ENCODE results near the gene KCNK5.

Gene KCNK5

DNA sequence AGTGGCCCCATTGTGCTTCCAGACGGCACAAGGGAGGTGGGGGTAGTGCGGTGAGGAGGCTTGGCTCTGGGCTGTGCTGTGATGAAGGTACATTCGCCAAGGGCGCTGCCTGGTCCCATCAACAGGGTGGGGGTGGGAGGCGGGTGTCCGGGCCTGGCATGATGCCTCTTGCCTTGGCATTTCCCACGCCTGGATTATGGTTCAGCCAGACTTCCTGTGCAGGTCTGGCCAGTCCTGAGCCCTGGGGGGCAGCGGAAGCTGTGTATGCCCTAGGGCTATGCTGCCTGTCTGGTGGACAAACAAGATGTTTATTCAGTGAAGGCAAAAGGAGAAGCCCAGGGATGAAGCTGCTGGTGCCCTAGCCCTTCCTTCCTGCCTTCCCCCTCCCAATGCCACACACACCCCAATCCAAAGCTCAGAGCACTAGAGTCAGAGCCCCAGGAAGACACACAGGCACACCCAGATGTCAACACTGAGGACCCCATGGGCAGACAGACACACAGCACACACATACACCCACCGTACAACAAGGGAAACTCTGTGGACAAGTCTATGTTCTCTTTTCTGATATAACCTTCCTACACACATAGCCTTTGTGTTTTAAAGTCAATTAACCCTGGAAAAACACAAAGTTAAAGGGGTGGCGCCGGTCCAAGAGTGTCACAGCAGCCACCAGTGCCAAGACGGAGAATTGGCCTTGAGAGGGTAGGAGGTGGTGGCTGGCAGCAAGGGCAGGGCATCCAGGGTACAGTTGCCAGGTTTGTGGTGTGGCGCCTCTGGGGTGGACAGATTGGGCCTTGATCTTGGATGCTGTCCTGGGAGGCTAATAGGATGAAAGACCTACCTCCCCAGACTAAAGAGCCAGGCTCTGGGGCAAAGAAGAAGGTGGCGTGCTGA, 59.6 kb downstream of the KCNK5 start:
- H3K27me3 ChIP-seq = peaks cover 0 to 12% (median 0%) of the 10 kb centered on the region in 11 experiments; a peak in 2 of 22 replicates
- H3K4me1 ChIP-seq = peaks cover 0 to 20% (median 8%) of the 10 kb centered on the region in 10 experiments; a peak in 11 of 20 replicates
- no peak overlapping the region for H3K4me2 ChIP-seq
- H3K27ac ChIP-seq = no peak overlapping the region
- no peak overlapping the region for H3K4me3 ChIP-seq
- peaks cover 0 to 4% (median 0%) of the 10 kb centered on the region in 11 experiments; a peak in 1 of 22 replicates for H4K20me1 ChIP-seq
- TF ChIP-seq Cebpa-rat (IDR thresholded peaks at IDR 0.05) = no peak
- H3K9me3 ChIP-seq (replicated peaks in 1 of 11) = peaks cover 7 to 30% (median 15%) of the 10 kb centered on the region in 11 experiments
- H3K36me3 ChIP-seq = no peaks in the 10 kb centered on the region
- H3K9ac ChIP-seq = no peak overlapping the region

DNA sequence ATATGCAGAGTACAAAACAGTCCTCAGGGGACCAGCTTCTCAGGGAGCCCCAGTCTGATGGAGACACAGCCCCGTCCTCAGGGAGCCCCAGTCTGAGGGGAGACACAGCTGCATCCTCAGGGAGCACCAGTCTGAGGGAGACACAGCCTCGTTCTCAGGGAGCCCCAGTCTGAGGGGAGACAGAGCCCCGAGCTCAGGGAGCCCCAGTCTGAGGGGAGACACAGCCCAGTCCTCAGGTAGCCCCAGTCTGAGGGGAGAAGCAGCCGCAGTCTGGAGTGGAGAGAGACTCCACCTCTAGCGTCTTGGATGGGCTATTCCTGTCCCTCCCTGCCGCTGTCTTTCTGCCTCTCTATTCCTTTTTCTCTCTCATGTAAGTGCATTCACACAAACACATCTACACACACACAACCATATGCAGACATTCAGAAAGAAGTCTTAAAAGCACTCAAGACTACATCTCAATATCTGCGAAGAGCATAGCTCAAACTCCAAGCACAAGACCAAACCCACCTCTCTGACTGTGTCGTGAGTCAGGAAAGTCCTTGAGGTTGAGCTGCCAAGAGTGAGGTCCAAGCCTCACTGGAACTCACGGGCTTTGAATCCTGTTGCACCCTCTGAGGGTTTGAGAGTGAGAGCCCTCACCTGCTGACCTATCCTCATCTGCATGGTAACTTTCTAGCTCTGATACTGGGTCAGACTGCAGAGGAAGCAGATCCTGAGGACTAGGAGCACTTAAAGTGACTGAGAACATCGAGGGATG, 61.2 kb downstream of the KCNK5 start:
- Histone ChIP-seq H4K20me1 (peaks cover 0 to 4% (median 0%) of the 10 kb centered on the region in 11 experiments; a peak in 1 of 22 replicates), H3K4me2 (no peak overlapping the region), H3K27ac (no peak overlapping the region), H3K4me1 (peaks cover 0 to 11% (median 10%) of the 10 kb centered on the region in 10 experiments; a peak in 14 of 20 replicates), H3K9me3 (replicated peaks in 1 of 11) (peaks cover 11 to 19% (median 14%) of the 10 kb centered on the region in 11 experiments), H3K4me3 (no peak overlapping the region), H3K9ac (no peak overlapping the region), H3K27me3 (peaks cover 0 to 12% (median 0%) of the 10 kb centered on the region in 11 experiments; a peak in 2 of 22 replicates), H3K36me3 (no peaks in the 10 kb centered on the region)
- no peak for TF ChIP-seq Cebpa-rat (IDR thresholded peaks at IDR 0.05)

DNA sequence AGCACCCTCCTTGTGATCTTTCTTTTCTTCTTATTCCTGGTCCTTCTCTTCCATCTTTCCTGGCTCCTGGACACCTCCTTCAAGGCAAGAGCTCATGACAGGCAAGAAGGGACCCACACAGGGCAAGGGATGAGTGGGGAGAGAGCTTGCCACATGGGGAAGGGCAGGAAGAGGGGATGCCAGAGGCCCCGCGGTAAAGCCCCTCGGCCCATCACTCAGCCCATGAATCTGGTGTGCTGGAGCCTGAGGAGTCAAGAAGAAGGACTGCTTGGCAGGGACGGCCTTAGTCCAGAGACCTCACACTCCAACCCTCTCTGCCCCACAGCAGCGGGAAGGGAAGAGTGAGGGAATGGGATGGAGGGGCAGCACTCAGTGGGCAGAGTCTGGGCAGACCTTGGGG, 62.0 kb downstream of the KCNK5 start:
- H3K9ac ChIP-seq = no peak overlapping the region
- peaks cover 11 to 15% (median 14%) of the 10 kb centered on the region in 11 experiments for H3K9me3 ChIP-seq (replicated peaks in 1 of 11)
- peaks cover 0 to 12% (median 0%) of the 10 kb centered on the region in 11 experiments; a peak in 2 of 22 replicates for H3K27me3 ChIP-seq
- H3K4me3 ChIP-seq = no peak overlapping the region
- H3K4me1 ChIP-seq = peaks cover 0 to 11% (median 4%) of the 10 kb centered on the region in 10 experiments; a peak in 11 of 20 replicates
- H3K4me2 ChIP-seq = no peak overlapping the region
- H3K36me3 ChIP-seq = no peaks in the 10 kb centered on the region
- H4K20me1 ChIP-seq = peaks cover 0 to 4% (median 0%) of the 10 kb centered on the region in 11 experiments; a peak in 1 of 22 replicates
- H3K27ac ChIP-seq = no peak overlapping the region
- TF ChIP-seq Cebpa-rat (IDR thresholded peaks at IDR 0.05) = no peak

DNA sequence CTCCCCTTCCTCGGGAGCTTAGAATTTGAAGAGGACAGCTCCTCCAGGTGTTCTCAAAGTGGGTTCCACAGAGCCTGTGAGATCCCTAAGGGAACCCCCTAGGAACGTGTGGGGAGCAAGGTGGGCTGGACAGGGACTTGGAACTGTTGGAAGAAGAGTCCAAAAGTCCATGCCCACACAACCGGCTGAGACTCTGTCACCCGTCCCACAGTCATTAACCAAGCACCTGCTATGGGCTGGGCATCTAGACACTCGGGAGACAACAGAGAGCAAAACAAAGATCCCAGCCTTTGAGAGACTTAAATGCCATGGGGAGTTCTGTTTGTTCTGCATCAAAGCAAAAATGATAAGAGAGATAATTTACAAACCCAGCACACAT, 62.4 kb downstream of the KCNK5 start:
- H3K4me2 ChIP-seq = peak overlapping the region in 4 of 11 experiments; percentile 33 to 79 (median 42); a peak in 2 of 22 replicates
- TF ChIP-seq Cebpa-rat (IDR thresholded peaks at IDR 0.05) = no peak
- peaks cover 0 to 4% (median 0%) of the 10 kb centered on the region in 11 experiments; a peak in 1 of 22 replicates for H4K20me1 ChIP-seq
- peaks cover 0 to 11% (median 4%) of the 10 kb centered on the region in 10 experiments; a peak in 6 of 20 replicates for H3K4me1 ChIP-seq
- peaks cover 0 to 12% (median 0%) of the 10 kb centered on the region in 11 experiments; a peak in 2 of 22 replicates for H3K27me3 ChIP-seq
- H3K4me3 ChIP-seq = no peak overlapping the region
- H3K27ac ChIP-seq = no peak overlapping the region
- peaks cover 7 to 12% (median 10%) of the 10 kb centered on the region in 11 experiments for H3K9me3 ChIP-seq (replicated peaks in 1 of 11)
- no peaks in the 10 kb centered on the region for H3K36me3 ChIP-seq
- H3K9ac ChIP-seq = no peak overlapping the region

DNA sequence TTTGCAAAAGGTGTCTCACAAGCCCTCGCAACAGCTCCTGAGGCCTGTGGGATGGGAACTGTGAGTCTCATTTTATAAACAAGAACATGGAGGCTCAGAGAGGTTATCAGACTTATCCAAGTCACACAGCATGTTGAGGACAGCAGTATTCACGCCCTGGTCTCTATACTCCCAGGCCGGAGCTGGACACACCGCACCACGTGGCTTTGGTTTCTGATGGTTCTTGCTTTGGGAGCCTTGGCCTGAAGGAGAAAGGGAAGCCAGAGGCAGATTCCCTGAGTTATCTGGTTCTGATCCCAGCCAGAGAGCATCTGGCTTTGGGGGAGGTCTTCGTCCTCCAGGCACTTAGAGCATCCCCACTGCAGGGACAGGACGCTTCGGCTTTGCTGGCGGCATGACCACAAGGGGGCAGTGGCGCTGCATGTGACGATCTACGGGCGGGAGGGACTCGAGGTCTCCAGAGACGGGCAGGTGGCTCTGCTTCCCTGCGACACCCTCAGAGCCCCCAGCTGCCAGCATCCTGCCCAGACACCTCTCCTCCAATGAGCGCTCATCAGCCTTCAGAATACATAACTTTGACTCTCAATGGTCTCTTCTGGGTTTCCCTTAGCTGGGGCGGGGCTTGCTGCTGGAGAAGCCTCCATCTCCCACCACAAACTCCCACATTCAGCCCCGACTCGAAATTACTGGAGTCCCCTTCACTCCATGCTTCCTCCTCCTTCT, 62.9 kb downstream of the KCNK5 start:
- no peak for TF ChIP-seq Cebpa-rat (IDR thresholded peaks at IDR 0.05)
- Histone ChIP-seq H3K4me1 (peaks cover 0 to 11% (median 4%) of the 10 kb centered on the region in 10 experiments; a peak in 6 of 20 replicates), H3K9ac (no peak overlapping the region), H3K27ac (no peak overlapping the region), H3K27me3 (peaks cover 0 to 12% (median 0%) of the 10 kb centered on the region in 11 experiments; a peak in 2 of 22 replicates), H3K9me3 (replicated peaks in 1 of 11) (peaks cover 1 to 7% (median 4%) of the 10 kb centered on the region in 11 experiments; a peak in 20 of 22 replicates), H3K4me3 (no peak overlapping the region), H3K4me2 (peak overlapping the region in 5 of 11 experiments; percentile 33 to 79 (median 42); a peak in 7 of 22 replicates), H3K36me3 (no peaks in the 10 kb centered on the region), H4K20me1 (peaks cover 0 to 4% (median 0%) of the 10 kb centered on the region in 11 experiments; a peak in 1 of 22 replicates)

DNA sequence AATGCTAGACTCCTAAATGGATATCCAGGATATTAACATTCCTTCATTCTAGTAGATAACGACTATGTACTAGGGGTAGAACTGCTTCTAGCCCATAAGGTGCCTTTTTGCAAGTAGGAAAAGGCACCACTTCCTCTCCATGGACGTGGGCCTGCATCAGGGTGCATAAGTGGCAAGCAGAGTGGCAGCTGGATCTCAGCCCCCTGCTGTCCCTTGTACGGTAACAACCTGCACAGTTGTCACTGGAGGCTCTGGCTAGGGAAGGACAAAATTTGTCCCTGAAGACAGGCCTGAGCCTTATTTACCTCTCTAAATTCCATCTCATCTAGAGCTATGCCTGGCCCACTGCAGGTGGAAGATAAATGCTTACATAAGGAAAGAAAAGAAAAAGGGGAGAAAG, 71.8 kb downstream of the KCNK5 start:
- peaks cover 0 to 6% (median 0%) of the 10 kb centered on the region in 10 experiments; a peak in 2 of 20 replicates for H3K4me1 ChIP-seq
- H3K27me3 ChIP-seq = no peaks in the 10 kb centered on the region
- no peak overlapping the region for H3K9ac ChIP-seq
- no peak for TF ChIP-seq Cebpa-rat (IDR thresholded peaks at IDR 0.05)
- no peak overlapping the region for H3K4me2 ChIP-seq
- no peaks in the 10 kb centered on the region for H4K20me1 ChIP-seq
- H3K36me3 ChIP-seq = no peaks in the 10 kb centered on the region
- no peak overlapping the region for H3K4me3 ChIP-seq
- H3K27ac ChIP-seq = no peak overlapping the region
- H3K9me3 ChIP-seq (replicated peaks in 1 of 11) = peaks cover 0 to 8% (median 0%) of the 10 kb centered on the region in 11 experiments; a peak in 2 of 22 replicates

DNA sequence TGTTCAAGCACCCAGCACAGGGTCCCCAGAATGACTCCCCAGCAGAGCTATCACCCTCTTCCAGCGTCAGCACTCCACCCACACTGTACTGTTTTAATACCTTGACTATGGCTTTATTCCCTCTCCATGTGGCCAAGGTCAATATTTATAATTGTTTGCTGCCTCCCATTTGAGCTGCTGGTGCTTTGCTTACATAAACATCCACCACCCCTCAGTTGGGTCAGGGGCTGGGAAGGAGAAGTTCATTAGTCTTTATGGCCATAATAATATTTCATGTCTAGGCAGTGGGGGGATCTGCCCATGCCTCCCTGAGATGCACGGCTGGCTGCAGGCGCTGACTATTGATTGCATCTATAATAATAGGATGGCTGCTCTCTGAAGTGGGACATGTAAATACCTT, 72.5 kb downstream of the KCNK5 start:
- Histone ChIP-seq H3K9me3 (replicated peaks in 1 of 11) (peaks cover 0 to 8% (median 0%) of the 10 kb centered on the region in 11 experiments; a peak in 2 of 22 replicates), H3K4me2 (no peak overlapping the region), H3K4me3 (no peak overlapping the region), H3K4me1 (peaks cover 0 to 11% (median 0%) of the 10 kb centered on the region in 10 experiments; a peak in 4 of 20 replicates), H4K20me1 (no peaks in the 10 kb centered on the region), H3K9ac (no peak overlapping the region), H3K27me3 (no peaks in the 10 kb centered on the region), H3K27ac (no peak overlapping the region), H3K36me3 (no peaks in the 10 kb centered on the region)
- TF ChIP-seq Cebpa-rat (IDR thresholded peaks at IDR 0.05) = no peak

DNA sequence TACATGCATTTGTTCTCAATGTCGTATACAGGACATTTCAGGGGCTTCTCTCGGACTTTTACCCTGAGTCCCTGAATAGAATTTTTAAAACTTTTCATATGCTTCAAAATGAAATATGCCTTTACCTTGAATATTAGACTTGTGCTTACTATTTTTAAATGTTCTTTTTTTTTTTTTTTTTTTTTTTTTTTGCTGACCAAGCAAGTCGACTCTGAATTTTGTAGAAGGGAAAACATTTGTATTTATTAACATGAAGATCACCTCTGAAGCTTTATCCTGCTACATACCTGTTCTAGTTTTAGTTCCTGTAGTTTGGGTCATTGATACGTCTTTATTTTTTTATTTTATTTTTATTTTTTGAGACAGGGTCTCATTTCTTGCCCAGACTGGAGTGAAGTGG, 74.6 kb downstream of the KCNK5 start:
- H3K9me3 ChIP-seq (replicated peaks in 1 of 11) = peaks cover 0 to 8% (median 0%) of the 10 kb centered on the region in 11 experiments; a peak in 2 of 22 replicates
- H3K27me3 ChIP-seq = no peaks in the 10 kb centered on the region
- no peak overlapping the region for H3K9ac ChIP-seq
- H4K20me1 ChIP-seq = no peaks in the 10 kb centered on the region
- TF ChIP-seq Cebpa-rat (IDR thresholded peaks at IDR 0.05) = no peak
- H3K4me3 ChIP-seq = no peak overlapping the region
- no peaks in the 10 kb centered on the region for H3K36me3 ChIP-seq
- H3K27ac ChIP-seq = no peak overlapping the region
- H3K4me1 ChIP-seq = peaks cover 0 to 11% (median 0%) of the 10 kb centered on the region in 10 experiments; a peak in 4 of 20 replicates
- H3K4me2 ChIP-seq = no peak overlapping the region

Measured in BLaER1 treated with 17β-estradiol and CSF1 and Interleukin-3, amounts not matched to agents 10 nM and 100 nM (cell line).